A673 (cell line): ENCODE results near the gene NUB1.

Experiments used
- CTCF ChIP-seq: fragments of 300-800, 200-600 bp; sonication (generic); conservative IDR thresholded peaks from 2 replicates; pipeline ENCODE4 v1.5.1; 2017; ENCODE audit warnings: low read depth, mild to moderate bottlenecking, antibody characterized with exemption, low read length, moderate library complexity, mixed read lengths
- EZH2 ChIP-seq: fragments of 200-600 bp; sonication (generic); IDR thresholded peaks from 2 replicates; pipeline ENCODE4 v1.6.1; 2017; ENCODE audit warnings: borderline replicate concordance, low read depth, mild to moderate bottlenecking, mixed read lengths, antibody characterized with exemption, low read length; ENCODE audit not compliant: poor library complexity, severe bottlenecking

GRCh38 chr7:151385626-151386300, 44.2 kb downstream of the NUB1 start:
- TF ChIP-seq CTCF (no peak), EZH2 (no peak)
